G401 (cell line): ENCODE data around the gene SLC35B3. TPM values are rescaled to one million over a fixed set of nuclear protein-coding genes. Genes with fewer than 3 reads are reported as not detected.
"Not testable (repeated sequence)": the region's sequence is repeated elsewhere in the genome, so short reads cannot be mapped to it uniquely, and the experiment has no call there.

Experiments
- DNase-seq: peaks from one replicate; pipeline ENCODE4 v3.0.0-alpha.2; 2015; ENCODE audit warnings: low spot score
- in situ Hi-C: cut with HindIII; loops from 2 replicates; pipeline ENCODE4 v1.10.0; 2016; ENCODE audit warnings: low sequenced_read_pairs, mixed read lengths
- total RNA-seq: library from RNA; depleted of rRNA; stranded (reverse); fragments of >200 nt; shearing (Covaris generic); gene quantifications from 2 replicates; pipeline ENCODE4 v1.2.3, GENCODE V29; 2014

The SLC35B3 gene
- total RNA-seq, 1 experiment from 2014 or later = 12.6 TPM

DNA sequence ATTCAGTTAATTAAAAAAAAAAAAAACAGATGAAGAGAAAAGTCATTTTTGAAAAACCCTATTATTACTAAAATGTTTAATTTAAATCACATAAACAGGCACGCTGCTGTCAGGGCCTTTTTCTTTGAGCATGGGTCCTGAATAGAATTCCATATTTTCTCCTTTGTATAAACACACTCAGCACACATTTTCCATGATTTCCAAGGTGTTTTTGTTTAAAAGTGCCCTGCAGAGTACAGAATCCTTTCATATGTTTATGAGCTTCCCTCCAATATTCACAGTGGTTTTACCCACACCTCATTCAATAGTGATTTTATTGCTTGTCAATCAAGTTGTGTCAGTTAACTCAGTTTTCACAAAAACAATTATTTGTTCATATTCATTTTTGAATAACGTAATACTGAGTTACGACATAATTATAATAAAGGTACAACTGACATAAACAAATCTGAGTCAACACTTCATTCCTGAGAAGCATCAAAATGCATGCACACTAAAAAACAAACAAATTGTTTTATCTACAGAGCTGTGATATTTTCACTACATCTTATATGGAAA lies 15.2 kb downstream of the SLC35B3 start:
- in situ Hi-C loops = no loop called here
- DNase-seq = no peak

DNA sequence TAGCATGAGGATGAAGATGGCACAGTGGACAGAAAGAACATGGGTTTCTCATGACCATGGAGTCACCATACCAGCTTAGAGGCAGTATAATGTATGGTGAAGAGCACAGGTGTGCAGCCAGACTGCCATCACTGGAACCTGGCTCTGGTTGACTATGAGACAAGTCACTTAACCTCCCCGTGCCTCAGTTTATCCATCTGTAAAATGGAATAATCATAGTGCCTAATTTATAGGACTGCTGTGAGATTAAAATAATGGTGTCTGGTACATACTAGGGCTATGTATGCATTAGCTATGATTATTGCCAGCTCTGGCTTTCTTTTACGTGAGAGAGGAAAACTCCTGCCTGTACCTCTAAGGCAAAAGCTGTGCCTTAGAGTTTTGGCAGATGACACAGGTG lies 19.4 kb downstream of the SLC35B3 start:
- in situ Hi-C loops = no loop called here
- DNase-seq = no peak

DNA sequence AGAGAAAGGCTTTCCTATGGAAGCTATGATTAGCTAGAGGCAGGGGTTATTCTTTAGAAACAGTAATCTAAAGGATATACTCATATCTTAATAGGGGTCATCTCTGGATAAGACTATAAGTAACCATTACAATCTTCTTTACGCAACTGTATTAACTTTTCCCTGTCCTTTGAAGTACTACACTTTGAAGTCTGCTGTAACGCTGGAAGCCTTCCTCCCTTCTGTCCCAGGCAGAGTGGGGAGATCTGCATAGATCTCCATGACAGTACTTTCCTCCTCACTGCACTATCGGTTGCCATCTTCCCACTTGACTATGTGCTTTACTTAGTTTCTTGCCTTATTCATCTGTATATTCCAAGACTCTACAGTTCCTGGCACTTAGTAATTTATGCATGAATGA lies 20.1 kb downstream of the SLC35B3 start:
- no peak for DNase-seq
- in situ Hi-C loops = no loop called here

DNA sequence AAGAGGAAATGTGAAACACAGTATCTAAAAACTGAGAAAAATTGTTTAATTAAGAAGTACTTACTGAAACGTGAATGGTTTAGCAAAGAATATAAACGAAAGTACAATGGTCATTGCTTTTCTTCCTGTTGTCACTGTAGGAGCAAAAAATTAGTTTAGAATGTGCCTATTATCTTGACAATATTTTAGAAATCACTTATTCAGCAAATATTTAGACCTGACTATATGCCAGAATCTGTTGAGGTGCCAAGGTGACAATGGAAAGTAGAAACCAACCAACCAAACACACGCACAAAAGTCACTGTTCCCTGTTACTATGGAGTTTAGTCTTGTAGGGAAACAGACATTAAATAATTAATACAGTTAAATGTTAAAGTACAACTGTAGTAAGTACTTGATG lies 20.5 kb downstream of the SLC35B3 start:
- DNase-seq = no peak
- in situ Hi-C loops = no loop called here

DNA sequence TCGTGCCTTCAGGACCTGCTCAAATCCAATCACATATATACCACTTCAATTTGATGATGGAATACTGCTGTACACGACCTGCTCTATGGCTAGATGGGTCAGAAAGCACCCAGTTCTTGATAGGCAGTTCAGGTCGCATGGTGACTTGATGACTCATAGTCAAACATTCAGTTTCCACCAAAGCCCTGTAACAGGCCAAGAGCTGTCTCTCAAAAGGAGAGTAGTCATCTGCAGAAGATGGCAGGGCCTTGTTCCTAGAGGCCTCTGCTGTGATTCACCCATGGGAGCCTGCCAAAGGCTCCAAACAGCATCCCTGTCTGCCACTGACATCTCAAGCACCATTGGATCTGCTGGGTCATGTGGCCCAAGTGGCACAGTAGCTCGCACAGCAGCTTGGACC lies 29.4 kb downstream of the SLC35B3 start:
- DNase-seq, in situ Hi-C loops: not testable (repeated sequence)

DNA sequence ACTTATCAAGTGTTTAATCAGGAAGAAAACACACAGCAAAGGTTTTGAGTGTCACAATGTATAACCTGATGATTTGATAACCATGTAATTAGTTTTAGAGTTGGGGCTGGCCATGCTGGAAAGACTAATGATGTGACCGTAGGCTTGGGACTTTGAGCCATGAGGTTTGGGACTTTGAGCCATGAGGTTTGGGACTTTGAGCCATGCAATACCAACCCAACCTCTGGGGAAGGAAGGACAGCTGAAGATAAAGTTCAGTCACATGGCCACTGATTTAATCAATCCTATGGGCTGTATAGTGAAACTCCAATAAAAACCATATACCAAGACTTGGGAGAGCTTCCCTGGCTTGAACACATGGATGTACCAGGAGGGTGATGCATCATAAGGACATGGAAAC lies 32.8 kb downstream of the SLC35B3 start:
- no peak for DNase-seq
- in situ Hi-C loops = no loop called here

DNA sequence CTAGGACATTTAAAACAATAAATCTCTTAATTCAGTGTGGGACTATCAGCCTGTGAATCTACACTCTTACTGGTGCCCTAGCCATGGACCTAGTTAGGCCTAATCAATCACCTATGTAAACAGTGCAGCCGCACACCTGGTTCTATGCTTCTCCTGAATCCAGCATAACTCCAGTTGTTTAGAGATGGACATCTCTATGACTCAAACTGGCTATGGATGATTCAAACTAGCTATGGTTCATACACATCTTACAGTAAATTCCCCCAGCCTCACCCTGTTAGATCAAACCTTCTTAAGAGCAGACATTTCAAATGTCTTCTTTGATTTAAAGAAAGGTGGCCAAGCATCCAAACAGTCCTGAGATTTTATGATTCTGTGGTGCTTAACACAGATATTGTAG lies 34.7 kb downstream of the SLC35B3 start:
- no peak for DNase-seq
- in situ Hi-C loops = no loop called here

DNA sequence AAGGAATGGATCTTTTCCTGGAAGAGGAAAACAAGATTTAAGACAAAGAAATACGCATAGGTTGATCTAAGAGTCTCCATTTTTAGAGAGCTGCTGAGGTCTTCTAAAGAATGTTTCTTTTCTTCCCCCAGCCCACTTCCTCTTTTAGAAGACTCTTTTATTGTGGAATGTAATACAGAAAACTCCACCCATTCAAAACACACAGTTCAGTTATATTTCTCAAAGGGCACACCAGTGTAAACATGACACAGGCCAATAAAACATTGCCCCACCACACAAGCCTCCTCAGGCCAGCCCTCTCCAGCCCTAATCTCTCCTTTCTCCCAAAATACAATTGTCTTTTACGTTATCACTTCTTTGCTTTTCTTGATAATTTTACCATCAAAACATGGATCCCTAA lies 42.8 kb downstream of the SLC35B3 start:
- in situ Hi-C loops = no loop called here
- no peak for DNase-seq

DNA sequence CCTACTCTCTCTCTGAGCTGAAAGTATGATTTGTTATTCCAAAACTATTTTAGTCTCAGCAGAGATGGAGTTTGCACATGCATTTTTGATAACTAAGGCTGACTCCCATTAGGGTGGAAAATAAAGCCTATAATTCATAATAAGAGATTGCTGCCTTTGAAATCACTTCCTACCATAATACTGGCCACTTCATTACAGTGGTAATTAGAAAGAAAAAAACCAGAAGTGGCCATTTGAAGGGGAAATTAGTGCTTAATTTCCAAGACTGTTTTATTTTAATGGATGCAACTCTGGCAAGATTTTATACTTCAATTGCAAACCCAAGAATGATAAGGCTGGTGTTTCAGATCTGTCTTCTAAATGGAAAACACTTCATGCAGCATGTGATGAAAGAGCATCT lies 43.4 kb downstream of the SLC35B3 start:
- DNase-seq = no peak
- in situ Hi-C loops = no loop called here

DNA sequence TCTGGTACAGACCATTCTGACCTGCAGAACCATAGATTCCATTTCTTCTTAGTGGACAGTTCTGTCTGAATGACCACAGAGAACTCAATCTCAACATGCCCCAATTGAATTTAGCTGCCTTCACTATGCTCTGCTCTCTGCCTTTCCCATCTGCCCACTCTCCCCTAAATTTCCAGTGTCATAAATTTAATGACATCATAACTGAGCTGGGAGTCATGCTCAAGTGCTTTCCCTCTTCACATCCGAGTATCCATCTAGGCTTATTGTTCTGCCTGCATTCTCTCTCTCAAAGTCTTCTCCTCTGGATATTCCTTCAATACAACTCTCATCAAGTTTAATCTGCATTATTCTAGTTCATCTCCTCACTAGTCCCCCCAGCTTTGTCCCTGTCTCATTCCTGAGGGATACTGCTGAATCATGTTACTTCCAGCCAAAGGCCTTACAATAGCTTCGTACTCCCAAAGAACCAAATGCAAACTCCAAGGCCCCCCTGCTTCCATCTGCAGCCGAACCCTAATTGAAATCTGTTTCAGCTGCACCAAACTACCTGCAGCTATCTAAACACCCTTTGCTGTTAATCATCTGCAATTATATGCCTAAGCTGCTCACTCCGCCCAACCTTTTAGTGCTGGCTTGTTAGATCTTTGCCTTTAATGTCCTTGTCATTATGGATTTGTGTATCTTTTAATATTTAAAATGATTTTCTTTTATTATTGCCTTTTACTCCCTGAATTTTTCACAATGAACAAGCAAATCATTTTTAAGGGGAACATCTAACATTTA lies 46.1 kb downstream of the SLC35B3 start:
- in situ Hi-C loops = loop anchor here (10.0 kb wide), 1 partner anchor 1626 kb away; no protein-coding TSS in a partner anchor

DNA sequence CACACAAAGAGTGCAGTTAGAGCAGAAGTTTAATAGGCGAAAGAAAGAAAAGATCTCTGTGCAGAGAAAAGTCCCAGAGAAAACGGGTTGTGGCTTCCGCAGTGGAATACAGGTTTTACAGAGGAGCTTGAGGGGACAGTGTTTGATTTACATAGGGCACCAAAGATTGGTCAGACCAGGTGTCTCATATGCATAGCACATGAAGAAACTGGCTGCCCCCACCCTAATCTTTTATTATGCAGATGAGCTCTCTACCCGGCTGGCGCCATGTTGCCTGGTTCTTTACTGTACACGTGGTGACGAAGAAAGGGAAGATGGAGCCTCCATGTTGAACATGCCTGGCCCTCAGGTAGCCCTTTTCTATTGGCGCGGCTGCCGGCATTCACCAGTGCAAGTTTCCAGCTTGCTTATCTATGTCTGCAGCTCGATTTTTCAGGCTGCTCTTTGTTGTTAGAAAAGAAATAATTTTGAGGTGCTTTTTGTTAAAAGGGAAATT lies 47.4 kb downstream of the SLC35B3 start:
- in situ Hi-C loops = loop anchor here (10.0 kb wide), 1 partner anchor 1627 kb away; no protein-coding TSS in a partner anchor
- DNase-seq = no peak

More for the DNA sequence above, 46.1 kb downstream of the SLC35B3 start:
- no peak for DNase-seq

DNA sequence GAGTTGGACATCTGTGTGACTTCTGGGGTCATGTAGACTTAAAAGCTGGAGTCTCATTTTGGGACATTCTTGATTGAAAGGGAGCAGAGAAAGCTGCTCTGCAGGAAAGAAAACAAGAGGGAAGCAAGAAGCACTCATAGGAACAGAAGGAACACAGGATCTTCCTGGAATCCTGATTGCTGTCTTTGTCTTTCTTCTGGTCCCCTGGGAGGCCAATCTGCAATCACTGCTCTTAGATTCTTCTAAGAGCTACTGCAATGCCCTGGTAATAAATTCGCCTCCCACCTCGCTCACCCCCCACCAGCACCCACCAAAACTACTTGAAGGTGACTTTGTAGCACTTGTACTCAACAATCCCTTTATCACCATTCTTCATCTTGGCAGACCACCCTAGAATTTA lies 51.8 kb downstream of the SLC35B3 start:
- DNase-seq = no peak

DNA sequence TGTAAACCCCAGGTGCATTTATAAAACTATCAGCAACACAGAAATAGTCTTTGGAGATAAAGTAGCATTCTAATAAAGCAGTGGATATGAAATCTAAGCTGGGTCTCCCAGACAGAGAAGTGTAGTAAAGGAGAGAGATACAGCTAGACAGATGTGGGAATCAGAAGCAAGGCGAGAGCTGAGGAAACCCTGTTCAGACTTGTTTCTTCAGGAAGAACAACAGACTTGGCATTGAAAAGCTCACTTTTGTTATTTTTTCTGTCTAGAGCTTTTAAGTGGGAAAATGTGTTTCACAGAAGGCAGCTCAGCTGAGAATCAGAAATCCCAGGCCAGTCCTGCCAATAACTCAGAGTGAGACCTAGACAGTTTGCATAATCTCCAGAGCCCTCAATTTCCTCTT lies 52.9 kb downstream of the SLC35B3 start:
- DNase-seq = no peak
- in situ Hi-C loops = loop anchor here (10.0 kb wide), 1 partner anchor 1632 kb away; no protein-coding TSS in a partner anchor

More for the DNA sequence above, 51.8 kb downstream of the SLC35B3 start:
- in situ Hi-C loops = loop anchor here (10.0 kb wide), 1 partner anchor 1631 kb away; no protein-coding TSS in a partner anchor

DNA sequence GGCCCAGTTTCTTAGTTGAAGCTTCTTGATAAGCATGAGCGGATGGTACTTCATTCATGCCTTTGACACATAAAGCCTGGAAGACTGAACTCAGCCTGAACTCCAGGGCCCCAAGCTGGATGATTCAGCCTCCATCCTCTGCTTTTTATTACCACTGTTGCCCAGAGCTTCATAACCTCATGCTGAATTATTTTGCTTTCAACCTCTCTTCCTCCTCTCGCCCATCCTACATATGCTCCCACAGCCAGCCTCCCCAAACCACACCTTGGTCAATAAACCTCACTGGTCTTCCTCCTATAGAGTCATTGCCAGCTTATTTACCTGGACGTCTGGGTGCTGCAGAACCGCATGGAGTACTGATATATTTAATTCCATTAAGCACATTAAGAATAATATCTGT lies 59.4 kb downstream of the SLC35B3 start:
- no peak for DNase-seq
- in situ Hi-C loops = no loop called here
